SW480 (cell line): ENCODE measurements around the gene SLC6A20.

Experiments
- DNase-seq: peaks from one replicate; pipeline ENCODE4 v3.0.0-alpha.2; 2016; ENCODE audit warnings: low spot score

The SLC6A20 gene

DNA sequence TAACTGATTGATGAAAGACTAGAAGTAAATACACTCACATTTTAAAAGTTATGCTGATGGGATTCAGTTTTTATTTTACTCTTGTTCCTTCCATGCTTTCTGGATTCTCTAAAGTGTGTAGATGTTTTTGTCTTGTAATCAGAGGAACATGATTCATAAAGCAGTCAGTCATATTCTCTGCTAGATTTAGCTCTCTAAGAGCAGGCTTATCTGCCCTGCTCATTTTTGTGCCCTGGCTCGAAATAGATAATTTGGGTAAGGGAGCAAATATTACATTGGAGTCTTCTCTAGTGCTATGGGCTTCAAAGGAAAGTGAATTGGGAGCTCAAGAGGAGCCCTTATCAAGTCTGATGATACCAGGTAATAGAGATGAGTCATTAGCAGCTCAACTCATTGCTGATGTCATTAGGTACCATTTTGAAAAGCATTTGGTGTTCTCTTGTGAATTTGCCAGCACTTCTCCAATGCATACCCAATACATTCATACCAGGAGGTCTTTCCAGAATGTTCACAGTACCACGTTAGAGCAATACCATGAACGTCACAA, 79.5 kb downstream of the SLC6A20 start:
- no peak for DNase-seq

DNA sequence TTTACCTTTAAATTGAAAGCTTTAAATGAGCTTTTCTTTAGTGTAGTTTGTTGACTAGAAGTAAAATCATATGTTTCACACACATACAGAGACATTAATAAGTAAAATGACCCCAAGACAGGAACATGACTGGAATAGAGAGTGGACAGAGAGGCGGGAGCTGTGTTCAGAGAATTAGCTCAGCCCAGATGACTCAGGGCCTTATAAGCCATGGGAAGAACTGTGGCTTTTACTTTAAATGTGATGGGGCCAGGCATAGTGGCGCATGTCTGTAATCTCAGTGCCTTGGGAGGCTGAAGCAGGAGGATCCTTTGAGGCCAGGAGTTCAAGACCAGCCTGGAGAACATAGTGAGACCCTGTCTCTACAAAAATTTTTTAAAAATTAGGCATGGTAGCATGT, 80.4 kb downstream of the SLC6A20 start:
- DNase-seq = no peak

DNA sequence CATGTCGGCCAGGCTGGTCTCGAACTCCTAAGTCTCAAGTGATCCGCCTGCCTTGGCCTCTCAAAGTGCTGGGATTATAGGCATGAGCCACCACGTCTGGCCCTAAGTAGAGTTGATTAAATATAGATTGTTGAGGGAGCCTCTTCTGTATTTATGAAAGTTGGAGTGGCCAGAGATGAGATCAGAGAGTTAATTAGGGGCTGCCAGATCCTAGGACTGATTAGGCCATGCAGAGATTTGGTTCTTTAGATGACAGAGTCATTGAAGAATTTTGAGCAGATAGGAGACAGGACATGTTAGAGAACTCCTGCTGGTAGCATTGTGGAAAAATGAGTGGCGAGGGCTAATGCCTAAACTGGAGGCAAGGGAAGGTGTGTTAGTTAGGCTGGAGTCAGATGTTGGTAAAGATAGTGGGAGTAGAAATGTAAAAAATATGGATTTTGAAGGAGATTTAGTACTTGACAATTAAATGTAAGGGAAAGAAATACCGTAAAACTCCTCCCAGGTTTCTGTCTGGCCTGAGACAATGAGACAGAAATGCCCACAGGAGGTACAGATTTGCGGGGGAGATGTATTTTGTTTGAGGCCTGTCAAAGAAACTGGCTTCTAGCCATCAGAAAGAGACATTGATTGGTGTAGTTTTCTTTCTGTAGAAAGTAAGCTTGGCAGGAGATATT, 83.8 kb downstream of the SLC6A20 start:
- DNase-seq = no peak

DNA sequence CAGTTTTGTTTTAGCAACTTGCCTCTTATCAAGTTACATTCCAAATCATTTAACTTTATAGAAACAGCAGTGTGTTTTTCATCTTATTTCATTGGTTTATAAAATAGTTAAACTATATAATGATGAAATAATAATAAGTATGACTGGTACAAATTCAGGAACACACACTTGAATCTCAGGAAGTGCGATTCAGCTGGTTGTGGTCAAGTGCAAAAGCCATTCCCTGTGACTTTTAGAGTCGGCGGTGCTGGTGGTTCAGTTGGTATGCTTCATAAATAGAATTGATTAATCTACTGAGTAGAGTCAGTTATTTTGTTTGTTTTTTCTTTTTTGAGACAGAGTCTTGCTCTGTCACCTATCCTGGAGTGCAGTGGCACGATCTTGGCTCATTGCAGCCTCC, 84.4 kb downstream of the SLC6A20 start:
- no peak for DNase-seq

DNA sequence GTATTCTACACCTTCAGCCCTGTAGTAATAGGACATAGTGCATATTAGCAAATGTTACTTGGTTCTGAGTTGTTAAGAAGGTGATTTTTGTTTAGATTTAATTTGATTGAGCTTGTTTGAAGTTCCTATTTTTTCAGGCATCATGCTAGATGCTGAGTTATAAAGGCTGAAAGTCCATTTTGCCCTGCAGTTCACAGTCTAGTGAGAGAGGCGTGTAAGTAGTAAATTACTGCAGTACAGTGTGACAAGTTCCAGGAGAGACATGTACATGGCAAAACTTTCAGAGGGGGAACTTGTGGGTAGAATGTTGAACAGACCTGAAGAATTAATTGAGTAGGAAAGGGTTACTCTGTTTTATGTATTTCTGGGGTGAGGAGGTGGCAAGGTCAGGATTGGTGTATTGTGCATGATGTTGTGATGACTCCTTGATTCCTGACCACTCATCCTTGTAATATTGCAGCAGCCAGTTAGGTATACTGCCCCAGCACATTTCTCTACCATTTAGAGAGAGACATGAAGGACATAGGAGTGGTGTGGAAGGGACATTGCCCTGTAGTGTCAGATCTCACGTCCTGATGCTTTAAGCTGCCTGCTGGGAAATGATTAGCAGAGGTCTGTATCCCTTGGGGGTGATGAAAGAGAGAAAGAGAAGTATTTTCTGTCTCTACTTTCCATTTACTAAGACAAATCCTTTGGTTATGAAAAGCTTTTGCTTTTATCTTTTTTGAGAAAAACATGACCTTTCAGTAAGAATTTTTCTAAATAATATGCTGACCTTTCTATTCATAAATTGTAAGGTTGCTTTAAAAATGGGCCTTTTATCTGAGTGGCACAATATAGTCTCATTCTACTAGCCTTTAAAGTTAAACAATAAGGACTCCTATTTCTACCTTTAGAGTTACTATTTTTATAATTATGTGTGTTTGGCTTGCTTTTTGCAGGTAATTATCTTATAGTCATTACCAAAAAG, 90.2 kb downstream of the SLC6A20 start:
- no peak for DNase-seq
